ENCODE results near the gene UGT1A10.

The UGT1A10 gene

DNA sequence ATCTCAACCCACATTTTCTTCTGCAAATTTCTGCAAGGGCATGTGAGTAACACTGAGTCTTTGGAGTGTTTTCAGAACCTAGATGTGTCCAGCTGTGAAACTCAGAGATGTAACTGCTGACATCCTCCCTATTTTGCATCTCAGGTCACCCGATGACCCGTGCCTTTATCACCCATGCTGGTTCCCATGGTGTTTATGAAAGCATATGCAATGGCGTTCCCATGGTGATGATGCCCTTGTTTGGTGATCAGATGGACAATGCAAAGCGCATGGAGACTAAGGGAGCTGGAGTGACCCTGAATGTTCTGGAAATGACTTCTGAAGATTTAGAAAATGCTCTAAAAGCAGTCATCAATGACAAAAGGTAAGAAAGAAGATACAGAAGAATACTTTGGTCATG, 131.8 kb downstream of the UGT1A10 start:
- in situ Hi-C loops (cut with MboI; ENCODE audit: low sequenced_read_pairs), result no loop called here

DNA sequence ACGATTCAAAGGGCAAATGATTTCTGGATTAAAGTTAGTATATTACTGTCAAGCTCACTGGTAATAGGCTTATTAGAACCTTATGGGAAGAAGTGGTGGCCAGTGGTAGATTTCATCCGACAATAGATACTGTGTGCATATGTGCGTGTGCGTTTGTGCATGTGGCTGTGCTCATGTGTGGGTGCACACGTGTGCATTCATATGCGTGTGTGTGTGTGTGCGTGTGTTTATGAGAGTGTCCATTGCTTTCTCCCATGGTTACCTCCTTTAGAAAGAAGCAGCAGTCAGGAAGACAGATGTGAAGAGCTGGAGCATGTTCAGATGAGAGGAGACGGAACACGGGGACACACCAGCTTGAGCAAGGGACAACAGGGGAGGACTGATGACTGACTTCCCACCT, 133.0 kb downstream of the UGT1A10 start:
- in situ Hi-C loops (cut with MboI; ENCODE audit: low sequenced_read_pairs), result no loop called here

DNA sequence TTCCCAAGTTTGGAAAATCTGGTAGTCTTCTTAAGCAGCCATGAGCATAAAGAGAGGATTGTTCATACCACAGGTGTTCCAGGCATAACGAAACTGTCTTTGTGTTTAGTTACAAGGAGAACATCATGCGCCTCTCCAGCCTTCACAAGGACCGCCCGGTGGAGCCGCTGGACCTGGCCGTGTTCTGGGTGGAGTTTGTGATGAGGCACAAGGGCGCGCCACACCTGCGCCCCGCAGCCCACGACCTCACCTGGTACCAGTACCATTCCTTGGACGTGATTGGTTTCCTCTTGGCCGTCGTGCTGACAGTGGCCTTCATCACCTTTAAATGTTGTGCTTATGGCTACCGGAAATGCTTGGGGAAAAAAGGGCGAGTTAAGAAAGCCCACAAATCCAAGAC, 135.9 kb downstream of the UGT1A10 start:
- in situ Hi-C loops (cut with MboI; ENCODE audit: low sequenced_read_pairs), result no loop called here

DNA sequence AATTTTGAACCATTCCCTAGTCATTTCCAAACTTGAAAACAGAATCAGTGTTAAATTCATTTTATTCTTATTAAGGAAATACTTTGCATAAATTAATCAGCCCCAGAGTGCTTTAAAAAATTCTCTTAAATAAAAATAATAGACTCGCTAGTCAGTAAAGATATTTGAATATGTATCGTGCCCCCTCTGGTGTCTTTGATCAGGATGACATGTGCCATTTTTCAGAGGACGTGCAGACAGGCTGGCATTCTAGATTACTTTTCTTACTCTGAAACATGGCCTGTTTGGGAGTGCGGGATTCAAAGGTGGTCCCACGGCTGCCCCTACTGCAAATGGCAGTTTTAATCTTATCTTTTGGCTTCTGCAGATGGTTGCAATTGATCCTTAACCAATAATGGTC, 136.3 kb downstream of the UGT1A10 start:
- in situ Hi-C loops (cut with MboI; ENCODE audit: low sequenced_read_pairs), result no loop called here

DNA sequence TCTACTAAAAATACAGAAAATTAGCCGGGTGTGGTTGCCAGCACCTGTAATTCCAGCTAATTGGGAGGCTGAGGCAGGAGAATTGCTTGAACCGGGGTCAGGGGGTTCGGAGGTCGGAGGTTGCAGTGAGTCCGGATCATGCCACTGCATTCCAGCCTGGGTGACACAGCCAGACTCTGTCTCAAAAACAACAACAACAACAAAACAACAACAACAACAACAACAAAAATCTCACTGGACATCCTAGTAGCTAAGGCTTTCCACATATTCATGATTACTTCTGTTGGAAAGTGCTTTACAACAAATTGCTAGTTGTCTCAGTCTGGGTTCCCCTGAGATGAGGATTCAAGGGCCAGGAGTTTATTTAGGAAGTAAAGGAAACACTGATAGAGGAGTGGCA, 137.6 kb downstream of the UGT1A10 start:
- in situ Hi-C loops (cut with MboI; ENCODE audit: low sequenced_read_pairs), result no loop called here

DNA sequence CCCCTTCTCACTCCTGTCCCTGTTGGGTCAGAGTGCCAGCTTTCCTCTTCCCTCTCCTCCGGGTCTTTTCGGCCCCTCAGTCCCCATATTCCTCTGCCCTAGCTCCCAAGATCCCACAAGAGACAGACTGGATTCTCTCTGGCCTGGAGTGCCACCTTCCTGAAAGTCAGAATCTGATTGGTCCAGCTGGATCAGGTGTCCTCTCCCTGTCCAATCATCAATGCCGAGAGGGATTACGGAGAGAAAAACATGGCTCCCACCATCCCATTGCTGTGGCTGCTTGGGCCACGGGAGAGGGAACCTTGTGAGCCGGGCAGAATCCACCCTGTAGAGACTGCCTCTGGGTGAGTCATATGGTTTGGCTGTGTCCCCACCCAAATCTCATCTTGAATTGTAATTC, 139.2 kb downstream of the UGT1A10 start:
- in situ Hi-C loops (cut with MboI; ENCODE audit: low sequenced_read_pairs), result no loop called here

DNA sequence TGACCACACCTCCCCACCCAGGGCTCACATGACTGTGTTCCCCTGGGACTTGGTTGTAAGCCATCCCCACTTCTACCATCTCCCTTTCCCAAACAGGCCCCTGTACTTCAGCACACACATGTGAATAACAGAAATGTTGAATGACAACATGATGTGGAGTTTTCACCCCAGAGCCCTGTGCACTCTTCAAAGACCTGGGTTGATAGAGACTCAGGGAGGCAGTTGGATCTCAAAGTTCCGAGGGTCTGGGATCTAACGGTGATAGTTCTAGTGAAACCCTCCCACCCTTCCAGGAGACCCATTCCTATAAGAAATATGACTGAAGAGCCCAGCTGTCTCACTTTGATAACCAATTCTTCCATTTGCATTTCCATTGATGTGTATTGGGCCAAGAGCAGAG, 141.8 kb downstream of the UGT1A10 start, which contains the start of gene MROH2A:
Gene MROH2A, plus strand, starts transcription at position 301 of the 400 bp plus-strand sequence. CDS start 1,029 bp downstream, outside the sequence.
- in situ Hi-C loops (cut with MboI; ENCODE audit: low sequenced_read_pairs), result no loop called here

DNA sequence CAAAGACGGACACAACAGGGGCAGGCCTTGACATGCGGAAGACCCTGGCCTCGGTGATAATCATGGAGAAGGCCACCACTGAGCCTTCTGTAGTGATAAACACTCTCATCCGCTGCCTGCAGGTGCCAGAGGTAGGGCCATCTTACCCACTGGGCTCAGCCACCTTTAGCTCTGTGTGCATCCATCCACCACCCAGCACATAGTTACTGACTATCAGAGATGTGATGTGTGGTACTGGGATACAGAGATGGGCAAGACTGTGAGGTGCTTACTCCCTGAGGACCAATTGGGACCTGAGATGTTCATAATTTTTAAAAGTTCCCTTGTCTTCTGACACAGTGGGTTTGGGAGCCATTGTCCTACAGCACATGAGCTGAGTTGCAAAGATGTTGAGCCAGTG, 143.5 kb downstream of the UGT1A10 start:
- in situ Hi-C loops (cut with MboI; ENCODE audit: low sequenced_read_pairs), result no loop called here

DNA sequence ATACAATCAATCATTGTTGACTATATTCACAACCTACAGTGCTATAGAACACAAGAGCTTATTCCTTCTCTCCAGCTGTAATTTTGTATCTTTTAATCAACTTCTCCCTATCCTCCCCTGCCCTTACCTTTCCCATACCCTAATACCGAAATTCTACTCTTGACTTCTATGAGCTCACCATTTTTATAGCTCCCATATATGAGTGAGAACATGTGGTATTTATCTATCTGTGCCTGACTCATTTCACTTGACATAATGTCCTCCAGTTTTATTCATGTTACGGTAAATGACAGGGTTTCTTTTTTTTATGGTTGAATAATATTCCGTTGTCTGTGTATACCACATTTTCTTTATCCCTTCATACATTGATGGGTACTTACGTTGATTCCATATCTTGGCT, 144.5 kb downstream of the UGT1A10 start:
- in situ Hi-C loops (cut with MboI; ENCODE audit: low sequenced_read_pairs), result no loop called here

DNA sequence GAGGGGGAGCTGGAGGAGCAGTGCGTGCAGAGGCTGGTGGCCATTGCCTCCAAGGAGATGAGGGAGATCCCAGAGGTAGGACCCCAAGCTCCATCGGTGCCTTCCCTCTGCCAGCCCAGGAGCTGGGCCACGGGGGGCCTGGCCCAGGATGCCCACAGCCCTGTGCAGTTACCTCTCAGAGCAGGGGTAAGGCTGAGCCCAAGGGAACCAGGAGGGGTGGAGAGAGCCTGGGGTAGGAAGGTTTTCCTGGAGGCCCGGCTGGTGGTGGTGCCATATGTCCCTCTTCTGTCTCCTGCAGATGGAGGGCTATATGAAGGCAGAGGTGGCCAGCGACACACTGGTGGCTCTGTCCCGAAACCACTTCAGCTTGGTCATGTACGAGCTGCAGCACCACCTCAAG, 153.3 kb downstream of the UGT1A10 start:
- in situ Hi-C loops (cut with MboI; ENCODE audit: low sequenced_read_pairs), result no loop called here

DNA sequence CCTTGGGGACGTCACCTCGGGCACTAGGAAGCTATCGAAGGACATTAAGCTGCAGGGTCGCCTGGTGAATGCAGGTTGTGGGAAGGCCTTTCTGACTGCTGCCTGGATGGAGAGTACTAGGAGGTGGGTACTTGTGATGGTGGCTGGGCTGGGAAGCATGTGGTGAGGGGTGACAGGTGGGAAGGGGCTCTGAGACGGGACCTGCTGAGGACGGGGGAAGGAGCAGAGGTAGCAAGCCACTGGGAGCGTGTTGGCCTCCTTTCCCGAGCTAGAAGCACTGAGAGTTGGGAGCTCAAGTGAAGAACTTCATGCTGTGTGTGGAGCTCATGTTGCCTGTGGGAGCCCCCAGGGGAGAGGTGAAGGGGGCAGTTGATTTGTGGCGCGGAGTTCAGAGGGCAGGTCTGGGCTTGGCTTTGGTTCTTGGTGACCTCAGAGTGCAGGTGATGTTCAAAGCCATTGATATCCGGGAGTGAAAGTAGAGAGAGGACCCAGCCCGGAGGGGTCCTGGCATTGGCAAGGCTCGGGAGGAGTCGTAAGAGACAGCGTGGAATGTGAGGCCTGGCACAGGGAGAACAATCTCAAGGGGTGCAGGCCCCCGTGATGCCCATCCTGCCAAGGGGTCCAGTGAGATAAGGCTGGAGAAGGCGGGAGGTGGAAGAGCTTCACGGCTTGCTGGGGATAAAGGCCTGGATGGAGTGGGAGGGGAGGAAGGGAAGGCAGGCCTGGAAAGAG, 155.1 kb downstream of the UGT1A10 start:
- in situ Hi-C loops (cut with MboI; ENCODE audit: low sequenced_read_pairs), result no loop called here

DNA sequence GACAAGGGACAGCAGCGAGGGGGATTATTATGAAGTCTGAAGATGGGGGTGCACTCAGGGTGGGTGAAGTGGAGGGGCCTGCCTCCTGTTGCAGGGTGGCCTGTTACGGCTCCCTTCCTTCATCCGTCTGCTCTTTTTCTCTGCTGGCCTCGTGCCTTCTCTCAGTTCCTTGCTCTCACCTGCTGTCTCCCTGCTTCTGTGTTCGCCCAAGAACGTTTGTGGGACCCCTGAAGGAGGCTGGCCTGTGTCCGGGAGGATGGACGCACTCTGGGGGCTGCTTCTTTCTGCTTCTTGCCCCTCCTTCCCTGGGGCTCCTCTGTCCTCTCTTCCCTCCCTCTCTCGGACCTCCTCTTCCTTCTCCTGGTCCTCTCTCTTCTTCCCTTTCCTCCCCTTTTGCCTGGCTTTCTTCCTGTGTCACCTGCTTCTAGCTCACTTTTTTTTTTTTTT, 155.7 kb downstream of the UGT1A10 start:
- in situ Hi-C loops (cut with MboI; ENCODE audit: low sequenced_read_pairs), result no loop called here

DNA sequence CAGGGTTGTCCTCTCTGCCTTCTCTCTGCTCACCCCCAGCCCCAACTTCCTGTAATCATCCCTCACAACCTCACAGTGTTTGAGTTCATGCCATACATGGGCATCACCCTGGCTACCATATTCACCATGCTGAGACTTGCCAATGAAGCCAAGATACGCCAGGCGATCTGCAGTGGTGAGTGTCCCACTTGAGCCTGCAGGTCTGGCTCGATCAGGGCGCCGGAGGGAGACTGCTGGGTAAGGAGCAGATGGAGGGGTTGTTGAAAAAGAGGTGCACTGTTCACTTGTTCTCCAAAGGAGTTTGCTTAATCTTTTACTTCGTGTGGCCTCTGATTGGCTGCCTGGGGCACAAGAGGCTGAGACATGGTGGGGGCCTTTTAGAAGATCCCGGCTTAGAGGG, 156.5 kb downstream of the UGT1A10 start:
- in situ Hi-C loops (cut with MboI; ENCODE audit: low sequenced_read_pairs), result no loop called here

DNA sequence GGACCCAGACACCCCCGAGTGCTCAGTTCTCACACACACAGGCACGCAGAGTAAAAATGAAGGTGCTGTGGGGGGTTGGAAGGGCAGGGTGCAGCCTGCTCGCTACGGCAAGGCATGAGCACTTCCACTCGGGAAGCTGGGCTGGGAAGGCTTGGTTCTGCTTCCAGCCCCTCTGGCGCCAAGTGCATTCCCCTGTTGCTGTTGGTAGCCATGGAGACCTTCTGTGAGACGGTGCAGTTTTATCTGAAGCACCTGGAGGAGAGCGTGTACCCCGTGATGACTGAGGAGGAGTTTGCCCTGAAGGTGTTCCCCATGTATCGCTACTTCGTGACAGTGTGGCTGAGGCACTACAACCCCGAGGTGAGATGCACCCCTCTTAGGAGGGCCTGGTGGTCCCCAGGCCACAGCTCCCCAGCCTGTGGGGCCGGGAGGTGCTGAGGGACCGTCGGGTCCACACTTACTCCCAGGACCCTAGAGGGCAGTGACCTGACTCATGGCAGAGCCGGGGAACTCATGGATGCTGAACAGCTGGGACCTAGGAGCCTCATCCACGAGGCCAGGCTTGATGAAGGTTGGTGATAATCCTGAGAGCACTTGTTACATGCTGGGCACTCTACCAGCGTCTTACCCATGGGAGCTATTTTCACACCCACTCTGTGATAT, 157.3 kb downstream of the UGT1A10 start:
- in situ Hi-C loops (cut with MboI; ENCODE audit: low sequenced_read_pairs), result no loop called here

DNA sequence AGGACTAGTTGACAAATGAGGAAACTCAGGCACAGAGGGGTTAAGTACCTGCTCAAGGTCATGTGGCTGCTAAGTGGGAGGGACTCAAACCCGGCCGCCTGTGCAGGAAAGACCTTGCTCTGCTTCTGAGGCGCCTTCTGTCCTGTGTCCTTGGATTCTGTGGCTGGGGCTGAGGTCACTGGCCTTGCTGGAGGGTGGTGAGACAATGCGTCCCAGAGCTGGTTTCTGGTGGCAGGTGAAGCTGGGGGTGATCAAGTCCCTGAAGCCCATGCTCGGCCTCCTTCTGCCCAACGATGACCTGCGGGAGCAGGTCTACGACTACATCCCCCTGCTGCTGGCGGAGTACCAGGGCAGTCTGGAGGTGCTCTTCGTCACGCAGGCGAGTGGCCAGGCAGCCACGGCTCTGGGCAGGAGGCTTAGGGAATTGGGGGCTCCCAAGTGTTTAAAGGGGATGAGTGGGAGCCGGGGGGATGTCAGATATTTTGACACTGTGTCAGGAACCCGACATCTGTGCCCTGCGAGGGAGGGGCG, 157.9 kb downstream of the UGT1A10 start:
- in situ Hi-C loops (cut with MboI; ENCODE audit: low sequenced_read_pairs), result no loop called here

DNA sequence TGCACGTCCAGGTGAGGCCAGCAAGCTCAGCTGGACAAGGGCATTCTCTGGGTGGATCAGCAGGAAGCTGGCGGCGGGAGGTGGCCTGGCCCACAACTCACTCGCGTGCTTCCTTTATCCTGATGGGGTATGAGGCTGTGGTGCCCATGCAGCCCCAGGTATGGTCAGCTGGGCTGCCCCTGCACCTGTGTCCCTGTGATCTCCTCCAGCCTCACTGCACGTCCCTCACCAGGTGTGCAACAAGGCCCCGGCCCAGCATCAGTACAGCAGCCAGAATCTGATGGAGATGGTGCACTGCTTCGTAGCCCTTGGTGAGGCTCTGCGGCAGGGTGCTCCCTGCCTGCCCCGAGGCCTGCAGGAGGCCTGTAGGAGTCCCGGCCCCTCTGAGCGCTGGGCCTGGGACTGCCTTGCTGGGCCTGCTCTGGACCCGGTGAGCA, 159.5 kb downstream of the UGT1A10 start:
- in situ Hi-C loops (cut with MboI; ENCODE audit: low sequenced_read_pairs), result no loop called here

DNA sequence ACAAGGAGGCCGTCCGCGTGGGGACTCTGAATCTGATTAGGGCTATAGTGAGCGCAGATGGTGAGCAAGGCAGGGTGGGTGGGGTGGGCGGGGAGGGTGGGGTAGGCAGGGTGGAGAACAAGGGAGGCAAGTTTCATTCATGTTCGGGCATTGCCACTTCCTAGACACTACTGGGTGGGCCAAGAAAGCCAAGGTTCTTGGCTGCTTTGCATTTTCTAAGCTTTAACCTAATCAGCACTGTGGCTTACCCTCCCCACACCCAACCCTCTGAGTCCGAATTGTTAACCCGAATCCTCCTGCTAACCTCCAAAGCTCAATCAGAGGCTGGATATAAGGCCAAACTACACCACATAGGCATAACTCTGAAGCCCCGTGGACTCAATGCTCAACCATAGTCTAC, 160.0 kb downstream of the UGT1A10 start:
- in situ Hi-C loops (cut with MboI; ENCODE audit: low sequenced_read_pairs), result no loop called here

DNA sequence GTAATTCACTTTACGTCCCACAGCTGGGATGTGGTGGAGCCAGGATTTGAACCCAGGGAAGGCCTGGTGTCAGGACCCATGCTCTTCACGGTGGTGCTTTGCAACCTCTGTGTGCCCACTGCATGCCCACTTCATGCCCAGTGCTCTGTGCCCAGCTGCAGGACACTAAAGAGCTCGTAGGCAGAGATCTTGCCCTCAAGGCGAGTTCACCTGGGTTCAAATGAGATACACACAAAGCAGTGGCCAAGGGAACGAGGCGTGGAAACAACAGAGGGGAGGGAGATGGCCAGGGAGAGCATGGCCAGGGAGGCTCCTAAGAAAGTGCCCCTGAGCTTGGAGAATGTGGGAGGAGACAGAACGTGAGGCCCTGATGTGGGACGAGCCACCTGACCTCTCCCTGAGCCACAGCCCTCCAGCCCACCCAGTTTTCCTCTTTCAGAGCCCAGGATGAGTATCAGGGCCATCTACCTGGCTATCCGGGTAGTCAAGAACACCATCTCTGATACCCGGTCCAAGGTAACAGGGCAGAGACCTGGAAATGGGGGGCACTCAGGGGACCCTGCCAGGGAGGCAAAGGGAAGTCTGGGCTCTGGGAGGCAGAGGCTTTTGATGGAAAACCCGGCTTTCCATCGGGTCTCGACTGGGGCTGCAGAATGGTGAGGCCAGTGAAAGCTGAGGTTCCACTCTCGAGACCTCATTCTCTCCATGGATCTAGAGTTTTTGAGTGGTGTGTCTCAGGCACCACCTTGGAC, 162.3 kb downstream of the UGT1A10 start:
- in situ Hi-C loops (cut with MboI; ENCODE audit: low sequenced_read_pairs), result no loop called here

DNA sequence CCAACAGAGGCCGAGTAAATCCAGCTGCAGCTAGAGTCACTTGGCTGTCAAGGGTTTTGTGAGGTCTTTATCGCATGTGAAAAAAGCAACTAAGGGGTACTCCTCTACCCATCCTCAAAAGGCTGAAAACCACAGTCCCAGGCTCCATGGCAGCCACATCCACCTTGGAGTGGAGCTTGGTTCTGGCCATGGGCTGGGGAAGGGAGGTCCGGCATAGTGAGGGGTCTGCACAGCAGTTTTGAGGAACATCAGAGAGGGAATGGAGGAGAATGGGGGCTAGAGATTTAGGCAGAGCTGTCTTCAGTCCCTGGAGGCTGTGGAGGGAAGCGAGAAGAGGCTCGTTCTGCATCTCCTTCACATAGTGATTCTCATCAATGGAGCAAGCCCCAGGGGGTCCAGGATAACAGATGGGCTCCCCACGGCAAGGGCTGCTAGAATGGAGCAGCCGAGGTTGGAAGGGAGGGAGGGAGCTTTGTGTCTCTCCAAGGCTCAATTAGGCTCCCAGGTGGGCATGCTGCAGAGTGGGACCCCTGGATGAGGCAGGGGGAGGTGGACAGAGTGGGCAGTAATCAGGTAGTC, 162.9 kb downstream of the UGT1A10 start:
- in situ Hi-C loops (cut with MboI; ENCODE audit: low sequenced_read_pairs), result no loop called here

DNA sequence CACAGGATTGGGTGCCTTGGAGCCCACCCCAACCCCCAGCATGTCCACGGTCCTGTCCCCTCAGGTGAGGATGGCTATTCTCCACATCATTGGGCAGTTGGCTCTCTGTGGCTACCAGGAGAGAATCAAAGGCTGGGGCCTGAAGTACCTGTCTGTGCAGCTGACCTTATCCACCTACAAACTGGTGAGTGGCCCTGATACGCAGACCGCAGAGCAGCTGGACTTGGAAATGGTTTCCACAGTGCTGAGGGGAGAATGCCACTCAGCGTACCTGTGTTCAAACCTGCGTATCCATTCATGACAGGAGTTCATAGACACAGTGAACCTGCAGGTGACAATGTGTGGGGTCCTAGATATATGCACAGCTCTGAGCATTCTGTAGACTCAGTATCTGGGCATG, 163.5 kb downstream of the UGT1A10 start:
- in situ Hi-C loops (cut with MboI; ENCODE audit: low sequenced_read_pairs), result no loop called here

DNA sequence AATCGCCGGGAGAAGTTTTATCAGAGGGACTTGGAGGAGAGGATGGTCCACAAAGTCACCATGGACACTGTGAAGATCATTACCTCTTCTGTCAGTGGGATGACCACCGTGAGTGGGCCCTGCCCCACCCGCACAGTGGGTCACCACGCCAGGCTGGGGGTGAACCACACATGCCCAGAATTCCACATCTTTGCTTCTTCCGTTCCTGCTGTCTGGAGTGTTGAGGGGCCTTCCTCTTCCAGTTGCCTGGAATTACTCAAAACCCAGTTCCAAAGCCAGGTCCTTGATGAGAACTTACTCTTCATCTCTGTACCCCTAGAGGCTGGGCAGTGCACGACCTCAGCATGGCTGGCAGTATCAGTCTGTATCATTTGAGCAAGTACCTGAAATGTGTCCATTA, 164.0 kb downstream of the UGT1A10 start:
- in situ Hi-C loops (cut with MboI; ENCODE audit: low sequenced_read_pairs), result no loop called here
